ENCODE results near the gene ISLR.
A peak's percentile ranks its signal among the peaks of the same experiment; 100 is the strongest.

ISLR gene, protein sequence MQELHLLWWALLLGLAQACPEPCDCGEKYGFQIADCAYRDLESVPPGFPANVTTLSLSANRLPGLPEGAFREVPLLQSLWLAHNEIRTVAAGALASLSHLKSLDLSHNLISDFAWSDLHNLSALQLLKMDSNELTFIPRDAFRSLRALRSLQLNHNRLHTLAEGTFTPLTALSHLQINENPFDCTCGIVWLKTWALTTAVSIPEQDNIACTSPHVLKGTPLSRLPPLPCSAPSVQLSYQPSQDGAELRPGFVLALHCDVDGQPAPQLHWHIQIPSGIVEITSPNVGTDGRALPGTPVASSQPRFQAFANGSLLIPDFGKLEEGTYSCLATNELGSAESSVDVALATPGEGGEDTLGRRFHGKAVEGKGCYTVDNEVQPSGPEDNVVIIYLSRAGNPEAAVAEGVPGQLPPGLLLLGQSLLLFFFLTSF
- total RNA-seq = 0 to 0.15 (median 0.03) reads per million in 18 experiments

DNA sequence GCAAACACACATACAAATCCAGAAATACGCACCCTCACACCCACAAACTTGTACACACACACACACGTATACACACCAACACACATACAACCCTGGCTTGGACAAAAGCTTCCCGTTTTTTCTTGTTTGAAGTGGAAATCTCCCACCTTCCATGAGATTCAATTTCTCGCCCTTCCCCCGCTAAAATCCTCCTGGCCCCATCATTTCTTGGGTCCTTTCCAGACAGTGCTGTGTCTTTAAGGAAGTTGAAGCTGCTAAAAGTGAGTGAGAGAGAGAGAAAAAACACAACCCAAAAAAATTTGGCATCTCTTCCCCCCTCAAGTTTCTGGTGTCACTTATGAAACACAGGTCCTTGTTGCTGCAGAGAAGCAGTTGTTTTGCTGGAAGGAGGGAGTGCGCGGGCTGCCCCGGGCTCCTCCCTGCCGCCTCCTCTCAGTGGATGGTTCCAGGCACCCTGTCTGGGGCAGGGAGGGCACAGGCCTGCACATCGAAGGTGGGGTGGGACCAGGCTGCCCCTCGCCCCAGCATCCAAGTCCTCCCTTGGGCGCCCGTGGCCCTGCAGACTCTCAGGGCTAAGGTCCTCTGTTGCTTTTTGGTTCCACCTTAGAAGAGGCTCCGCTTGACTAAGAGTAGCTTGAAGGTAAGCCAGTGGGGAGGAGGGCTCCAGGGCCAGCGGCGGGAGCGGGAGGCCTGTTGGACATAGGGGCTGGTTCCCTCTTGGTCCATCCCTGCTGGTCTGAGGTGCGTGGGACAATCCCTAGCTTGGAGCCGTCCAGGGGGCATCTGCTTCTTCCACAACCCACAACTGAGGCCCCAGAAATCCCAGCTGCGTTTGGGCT, at the start of gene ISLR:
TSS of gene ISLR (plus strand) at position 331 of the 839 bp plus-strand sequence. CDS start 1,149 bp downstream, outside the sequence.
- DNase-seq = no peak

DNA sequence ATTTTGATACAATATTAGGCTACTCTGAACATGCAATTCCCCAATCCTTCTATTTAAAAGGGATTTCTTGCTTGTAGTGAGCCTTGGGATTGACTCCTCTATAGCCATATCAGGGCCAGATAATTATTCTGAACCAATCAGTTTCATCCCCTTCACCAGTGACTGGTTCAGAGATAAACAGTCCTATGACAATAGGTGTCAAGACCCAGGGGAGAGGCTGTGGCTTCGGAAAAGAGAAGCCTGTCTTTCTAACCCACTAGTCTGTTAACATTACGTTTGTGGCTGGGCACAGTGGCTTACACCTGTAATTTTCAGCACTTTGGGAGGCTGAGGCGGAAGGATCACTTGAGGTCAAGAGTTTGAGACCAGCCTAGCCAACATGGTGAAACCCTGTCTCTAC, 49.3 kb upstream of the ISLR start:
- no peak for DNase-seq

DNA sequence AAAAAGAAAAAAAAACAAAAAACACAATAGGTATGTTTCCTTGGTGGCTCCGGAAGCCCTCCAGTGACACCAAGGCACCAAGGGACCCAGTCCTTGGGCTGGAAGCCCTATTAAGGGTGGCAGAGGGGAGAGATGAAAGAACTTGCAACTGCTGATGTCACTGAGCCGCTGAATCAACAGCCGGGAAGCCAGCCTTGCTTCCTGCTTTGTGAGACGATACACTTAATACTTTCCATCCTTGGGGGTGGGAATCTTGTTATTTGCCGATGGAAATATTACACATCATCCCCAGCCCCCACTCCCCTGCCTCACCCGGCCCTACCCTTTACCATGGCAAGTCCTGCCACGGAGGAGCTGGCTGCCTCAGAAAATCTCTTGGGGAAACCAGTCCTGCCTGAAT, 48.8 kb upstream of the ISLR start:
- DNase-seq = no peak

DNA sequence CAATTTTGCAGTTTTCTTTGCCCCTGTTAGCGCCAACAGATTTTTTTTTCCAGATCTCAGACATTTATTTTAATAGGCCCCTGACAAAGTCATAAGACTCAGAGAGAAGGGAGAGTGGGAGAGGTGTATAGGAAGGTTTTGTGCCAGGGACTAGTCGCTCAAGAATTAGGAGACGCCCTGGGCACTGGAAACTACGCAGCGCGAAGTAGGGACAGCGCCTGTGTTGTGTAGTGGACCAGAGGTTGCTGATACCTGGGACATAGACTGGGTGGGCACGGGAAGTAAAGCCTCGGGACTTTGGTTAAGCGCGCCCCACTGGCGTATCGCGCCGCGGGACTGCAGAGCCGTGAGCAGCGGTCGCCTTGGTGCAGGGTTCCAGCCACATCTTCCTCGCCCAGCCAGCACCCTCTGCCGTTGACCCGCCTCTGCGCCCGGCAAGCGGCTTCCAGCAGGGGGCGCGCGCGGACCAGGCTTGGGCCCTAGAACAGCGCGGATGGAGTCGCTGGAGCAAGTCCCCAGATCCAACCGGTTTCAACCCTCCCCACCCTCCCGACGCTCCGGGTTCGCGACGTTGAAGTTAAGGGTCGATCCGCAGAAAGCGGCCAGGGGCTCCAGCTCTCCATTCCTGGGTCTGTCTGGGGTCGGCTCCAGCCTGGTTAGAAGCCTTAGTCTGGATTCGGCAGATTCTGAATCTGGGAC, 46.1 kb upstream of the ISLR start:
- DNase-seq = peak; percentile 80 to 82

DNA sequence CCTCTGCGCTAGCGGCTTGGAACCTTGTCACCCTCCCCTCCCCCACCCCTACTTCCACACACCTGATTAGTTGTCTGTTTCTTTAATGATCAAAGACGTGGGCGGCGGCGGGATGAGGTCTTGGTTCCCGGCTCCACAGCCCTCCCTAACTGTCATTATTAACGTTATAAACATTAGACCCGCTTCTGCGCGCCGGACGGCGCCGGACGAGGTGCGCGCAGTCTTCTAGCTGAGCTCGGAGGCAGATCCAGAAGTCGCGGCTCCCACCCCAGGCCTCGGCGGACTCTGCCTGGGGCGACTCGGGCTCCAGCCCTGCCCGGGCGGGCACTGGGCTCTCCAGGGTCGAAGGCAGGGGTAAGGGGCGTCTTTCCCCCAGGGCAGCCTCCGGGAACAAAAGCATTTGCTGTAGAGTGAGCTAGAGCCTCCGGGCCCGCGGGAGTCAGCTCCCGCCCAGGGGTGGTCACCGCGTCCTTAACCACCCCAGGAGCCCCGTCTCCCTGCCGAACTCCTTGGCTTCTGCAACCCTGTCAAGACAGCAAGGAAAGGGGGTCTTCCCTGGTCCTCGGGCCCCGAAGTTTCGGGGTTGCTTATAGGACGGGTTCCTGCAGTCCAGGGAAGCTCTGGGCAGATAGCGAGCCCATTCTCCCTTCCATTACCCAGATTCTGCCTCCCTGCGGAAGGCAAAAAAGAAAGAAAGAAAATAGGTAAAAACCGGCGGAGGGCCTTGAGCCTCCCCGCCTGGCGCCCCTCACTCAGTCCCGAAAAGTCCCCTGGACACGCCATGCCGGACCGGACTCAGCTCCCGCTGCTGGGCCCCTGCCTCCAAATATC, 45.3 kb upstream of the ISLR start:
- no peak for DNase-seq

DNA sequence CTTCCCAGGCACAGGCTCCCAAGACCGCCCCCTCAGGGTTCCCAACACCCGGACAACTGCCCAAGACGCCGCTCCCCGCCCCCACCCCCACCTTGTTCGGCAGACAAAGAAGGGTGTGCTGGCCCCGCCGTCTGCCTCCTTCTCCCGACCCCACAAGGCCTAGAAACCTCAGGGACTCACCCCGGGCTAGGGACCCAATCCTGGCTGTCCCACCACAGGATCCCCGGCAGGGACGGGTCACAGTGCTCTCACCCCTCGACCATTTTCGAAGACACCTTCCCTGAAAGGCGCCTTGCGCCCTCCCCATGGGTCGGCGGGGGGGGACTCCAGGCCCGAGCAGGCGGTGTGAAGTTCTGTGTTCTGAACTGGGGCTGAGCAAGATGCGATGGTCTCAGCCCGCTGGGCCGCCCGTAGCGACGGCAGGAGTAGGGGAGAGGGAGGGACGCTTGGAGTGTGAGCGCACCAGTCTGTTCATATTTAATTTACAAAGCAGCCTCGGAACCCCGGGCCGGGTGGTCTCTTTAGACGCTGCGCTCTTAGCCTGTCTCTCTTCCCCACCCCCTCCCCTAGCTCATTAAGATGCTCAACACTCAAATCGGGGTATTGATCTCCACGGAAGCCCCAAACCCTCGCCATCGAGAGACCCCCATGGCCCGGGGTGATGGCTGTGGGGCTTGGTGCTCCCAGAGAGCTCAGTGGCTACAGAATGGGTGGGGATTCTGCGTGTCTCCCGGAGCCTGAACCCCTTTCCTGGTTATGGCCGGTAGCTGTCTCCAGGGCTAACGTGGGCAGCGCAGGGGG, 44.5 kb upstream of the ISLR start:
- no peak for DNase-seq

DNA sequence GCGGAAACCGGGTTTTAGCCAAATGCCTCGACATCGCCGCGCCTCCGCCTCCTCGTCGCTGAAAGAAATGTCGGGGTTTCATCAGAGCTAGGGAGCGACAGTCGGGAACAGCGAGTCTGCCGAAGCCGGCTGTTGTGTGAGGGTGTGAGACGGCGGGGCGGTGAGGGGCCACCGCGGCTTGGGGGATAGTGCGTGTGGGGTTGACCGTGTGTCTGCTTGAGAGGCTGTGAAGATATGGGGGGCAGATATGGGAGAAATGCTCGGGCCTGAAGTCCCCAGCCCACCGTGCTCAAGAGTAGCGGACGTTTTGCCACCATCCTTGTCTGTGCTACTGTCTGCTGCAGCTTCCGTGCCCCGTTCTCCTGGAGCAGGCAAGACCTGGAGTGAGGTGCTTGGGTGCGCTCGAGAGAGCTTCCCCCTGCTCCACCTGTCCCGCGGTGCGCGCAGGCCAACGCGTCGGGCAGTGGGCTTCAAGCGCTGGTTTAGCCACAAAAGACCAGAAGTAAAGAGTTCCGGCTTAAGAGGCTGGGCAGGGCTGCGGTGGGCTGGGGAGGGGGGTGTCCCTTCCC, 43.8 kb upstream of the ISLR start:
- no peak for DNase-seq

DNA sequence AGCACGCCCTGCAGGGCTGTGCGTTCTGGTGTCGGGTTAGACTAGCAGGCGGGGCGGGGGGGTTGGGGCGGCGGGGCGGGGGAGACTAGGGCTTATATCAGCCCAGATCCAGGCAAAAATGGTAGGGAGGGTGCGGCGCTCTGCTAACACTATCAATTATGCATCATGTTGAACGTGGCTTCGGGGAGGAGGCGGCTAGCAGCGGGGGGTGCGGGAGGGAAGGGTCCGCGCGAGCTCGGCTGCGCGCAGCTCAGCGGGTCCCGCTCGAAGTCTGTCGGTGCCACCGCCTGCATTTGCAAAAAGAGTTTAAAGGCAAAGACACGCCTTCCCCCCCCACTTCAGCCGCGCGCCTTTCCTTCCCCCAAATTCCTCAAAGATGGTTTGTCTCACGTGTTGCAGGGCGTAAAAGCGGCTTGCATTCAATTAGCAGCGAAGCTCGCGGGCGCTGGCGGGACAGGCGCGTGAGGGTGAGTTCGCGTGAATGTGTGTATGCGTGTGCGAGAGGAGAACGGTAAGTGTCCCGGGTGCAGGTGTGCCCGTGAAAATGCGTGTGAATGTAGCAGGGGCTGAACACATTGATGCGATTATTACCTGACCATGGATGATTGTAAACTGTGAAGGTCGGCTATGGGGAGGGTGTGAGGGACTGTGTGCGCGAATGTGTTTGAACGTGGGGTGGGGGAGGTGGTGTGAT, 43.2 kb upstream of the ISLR start, which contains the start of gene ISLR2:
TSS of gene ISLR2 (plus strand) at position 432 of the 694 bp plus-strand sequence. CDS start 2,169 bp downstream, outside the sequence.
- DNase-seq = no peak

DNA sequence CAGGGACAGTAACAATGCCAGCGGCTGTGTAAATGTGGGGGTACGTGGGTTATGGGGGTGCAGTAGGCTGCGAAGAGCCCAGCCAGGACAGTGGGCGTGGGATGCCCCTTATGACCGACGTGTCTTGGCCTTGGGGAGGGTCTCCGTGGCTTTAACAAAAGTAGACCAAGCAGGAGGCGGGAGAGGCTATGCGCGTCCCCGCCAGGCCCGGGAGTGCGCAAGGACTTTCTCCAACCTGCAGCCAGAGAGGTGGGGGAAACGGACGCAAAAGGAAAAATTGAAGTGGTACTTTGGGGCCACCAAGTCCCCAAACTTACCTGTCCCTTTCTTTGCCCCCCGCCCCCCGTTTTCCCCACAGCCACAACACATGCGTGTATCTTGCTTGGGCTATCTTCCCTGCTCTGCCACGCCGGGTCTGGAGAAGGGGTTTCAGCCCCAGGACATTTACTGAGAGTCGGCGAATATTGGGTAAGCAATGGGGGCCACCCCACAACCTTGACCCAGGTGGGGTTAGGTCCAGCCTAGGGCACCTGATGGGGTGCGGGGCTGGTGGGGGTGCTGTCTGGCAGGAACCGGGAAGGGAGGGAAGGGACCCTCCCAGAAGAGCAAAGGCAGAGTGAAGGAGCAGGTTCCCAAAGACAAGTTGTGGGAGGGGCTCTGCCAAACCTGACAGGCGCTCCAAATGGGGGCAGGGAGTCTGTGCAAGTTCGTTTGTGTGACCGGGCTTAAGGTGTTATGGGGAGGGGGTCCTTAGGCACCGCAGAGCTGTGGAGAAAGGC, 42.5 kb upstream of the ISLR start:
- DNase-seq = no peak

DNA sequence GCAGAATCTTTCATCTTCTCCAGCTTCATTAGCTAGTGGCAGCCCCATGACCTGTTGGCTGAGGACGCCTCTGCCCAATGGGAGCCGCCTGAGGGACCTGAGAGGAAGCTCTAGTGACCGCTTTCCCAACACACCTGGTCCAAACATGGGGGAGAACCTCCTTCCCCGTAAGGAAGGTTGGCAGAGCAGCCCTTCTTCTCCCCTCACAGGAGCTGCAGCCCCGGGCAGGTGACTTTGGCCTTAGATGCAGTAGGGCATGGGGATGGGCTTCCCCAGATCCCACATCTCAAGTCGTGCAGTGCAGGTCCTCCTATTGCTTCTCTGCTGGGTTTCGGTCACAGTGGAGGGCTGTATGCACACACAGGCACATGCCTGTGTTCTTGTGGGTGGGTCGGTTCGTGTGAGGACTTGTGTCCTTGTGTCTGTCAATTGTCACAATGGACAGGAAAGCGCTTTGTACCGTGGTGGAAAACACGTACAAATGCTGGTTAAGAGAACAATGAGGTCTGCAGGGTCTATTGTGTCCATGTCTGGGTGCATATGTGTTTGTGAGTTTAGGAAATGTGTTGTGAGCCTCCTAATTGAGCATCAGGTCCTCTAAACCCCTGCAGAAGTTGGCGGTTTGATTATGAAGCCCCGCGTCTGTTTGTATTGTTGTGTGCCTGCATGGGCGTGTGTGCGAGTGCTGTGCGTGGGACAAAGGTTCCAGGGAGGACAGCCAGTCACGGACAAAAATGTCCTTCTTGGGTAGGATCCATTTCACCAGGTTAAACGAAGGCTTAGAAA, 41.7 kb upstream of the ISLR start:
- no peak for DNase-seq

DNA sequence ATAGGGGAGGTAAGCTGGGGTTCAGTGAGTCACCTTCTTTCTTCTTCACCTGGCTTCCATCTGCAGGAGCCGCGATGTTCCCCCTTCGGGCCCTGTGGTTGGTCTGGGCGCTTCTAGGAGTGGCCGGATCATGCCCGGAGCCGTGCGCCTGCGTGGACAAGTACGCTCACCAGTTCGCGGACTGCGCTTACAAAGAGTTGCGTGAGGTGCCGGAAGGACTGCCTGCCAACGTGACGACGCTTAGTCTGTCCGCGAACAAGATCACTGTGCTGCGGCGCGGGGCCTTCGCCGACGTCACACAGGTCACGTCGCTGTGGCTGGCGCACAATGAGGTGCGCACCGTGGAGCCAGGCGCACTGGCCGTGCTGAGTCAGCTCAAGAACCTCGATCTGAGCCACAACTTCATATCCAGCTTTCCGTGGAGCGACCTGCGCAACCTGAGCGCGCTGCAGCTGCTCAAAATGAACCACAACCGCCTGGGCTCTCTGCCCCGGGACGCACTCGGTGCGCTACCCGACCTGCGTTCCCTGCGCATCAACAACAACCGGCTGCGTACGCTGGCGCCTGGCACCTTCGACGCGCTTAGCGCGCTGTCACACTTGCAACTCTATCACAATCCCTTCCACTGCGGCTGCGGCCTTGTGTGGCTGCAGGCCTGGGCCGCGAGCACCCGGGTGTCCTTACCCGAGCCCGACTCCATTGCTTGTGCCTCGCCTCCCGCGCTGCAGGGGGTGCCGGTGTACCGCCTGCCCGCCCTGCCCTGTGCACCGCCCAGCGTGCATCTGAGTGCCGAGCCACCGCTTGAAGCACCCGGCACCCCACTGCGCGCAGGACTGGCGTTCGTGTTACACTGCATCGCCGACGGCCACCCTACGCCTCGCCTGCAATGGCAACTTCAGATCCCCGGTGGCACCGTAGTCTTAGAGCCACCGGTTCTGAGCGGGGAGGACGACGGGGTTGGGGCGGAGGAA, 40.5 kb upstream of the ISLR start:
- no peak for DNase-seq

DNA sequence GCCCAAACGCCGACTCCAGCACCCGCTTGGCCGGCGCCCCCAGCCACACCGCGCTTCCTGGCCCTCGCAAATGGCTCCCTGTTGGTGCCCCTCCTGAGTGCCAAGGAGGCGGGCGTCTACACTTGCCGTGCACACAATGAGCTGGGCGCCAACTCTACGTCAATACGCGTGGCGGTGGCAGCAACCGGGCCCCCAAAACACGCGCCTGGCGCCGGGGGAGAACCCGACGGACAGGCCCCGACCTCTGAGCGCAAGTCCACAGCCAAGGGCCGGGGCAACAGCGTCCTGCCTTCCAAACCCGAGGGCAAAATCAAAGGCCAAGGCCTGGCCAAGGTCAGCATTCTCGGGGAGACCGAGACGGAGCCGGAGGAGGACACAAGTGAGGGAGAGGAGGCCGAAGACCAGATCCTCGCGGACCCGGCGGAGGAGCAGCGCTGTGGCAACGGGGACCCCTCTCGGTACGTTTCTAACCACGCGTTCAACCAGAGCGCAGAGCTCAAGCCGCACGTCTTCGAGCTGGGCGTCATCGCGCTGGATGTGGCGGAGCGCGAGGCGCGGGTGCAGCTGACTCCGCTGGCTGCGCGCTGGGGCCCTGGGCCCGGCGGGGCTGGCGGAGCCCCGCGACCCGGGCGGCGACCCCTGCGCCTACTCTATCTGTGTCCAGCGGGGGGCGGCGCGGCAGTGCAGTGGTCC, 39.7 kb upstream of the ISLR start:
- no peak for DNase-seq

DNA sequence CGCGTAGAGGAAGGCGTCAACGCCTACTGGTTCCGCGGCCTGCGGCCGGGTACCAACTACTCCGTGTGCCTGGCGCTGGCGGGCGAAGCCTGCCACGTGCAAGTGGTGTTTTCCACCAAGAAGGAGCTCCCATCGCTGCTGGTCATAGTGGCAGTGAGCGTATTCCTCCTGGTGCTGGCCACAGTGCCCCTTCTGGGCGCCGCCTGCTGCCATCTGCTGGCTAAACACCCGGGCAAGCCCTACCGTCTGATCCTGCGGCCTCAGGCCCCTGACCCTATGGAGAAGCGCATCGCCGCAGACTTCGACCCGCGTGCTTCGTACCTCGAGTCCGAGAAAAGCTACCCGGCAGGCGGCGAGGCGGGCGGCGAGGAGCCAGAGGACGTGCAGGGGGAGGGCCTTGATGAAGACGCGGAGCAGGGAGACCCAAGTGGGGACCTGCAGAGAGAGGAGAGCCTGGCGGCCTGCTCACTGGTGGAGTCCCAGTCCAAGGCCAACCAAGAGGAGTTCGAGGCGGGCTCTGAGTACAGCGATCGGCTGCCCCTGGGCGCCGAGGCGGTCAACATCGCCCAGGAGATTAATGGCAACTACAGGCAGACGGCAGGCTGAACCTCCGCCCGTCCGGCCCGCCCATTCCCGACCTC, 39.0 kb upstream of the ISLR start:
- peak; percentile 41 to 60 for DNase-seq

DNA sequence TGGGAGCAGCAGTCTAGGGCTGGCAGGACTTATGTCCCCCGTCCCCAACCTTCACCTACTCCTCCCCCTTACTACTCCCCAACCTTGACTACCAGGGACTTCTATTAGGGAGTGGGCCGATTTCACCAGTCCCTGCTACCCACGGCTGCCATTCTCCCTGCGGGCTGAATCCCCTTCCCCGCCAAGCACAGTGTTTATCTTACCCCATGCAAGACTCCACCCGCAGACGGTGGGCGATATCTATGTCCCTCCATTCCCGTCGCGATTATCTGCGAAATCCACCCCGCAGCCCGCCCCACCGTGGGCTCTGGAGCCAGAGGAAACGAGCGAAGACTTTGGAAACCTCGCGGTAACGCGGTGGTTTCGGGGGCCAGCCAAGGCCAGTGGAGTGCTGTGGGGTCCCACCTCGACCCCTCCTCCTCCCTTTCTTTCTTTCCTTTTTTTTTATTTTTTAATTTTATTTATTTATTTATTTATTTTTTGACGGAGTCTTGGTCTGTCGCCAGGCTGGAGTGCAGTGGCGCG, 38.4 kb upstream of the ISLR start:
- DNase-seq = no peak

DNA sequence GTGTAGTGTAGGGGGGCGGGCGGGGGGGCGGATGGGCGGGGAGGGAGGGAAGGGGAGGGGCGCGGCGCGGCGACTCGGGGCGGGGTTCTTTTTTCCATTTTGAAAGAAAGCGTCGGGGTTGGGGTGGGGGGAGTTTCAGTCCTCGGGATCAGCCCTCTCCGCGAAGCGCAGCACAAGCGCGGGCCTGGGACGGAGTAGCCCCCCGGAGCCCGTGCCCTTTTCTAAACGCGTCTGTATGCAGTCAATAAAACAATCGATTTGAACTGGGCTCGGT, 37.0 kb upstream of the ISLR start:
- DNase-seq = no peak
